OCI-LY1 (cell line): ENCODE results near the gene C1QTNF9.

Experiments
- H2AFZ ChIP-seq: fragments of 200-600 bp; sonication (generic), shearing (Covaris generic); 2 replicates; pipeline ENCODE4 v1.6.0; 2014; ENCODE audit warnings: antibody characterized with exemption, mild to moderate bottlenecking, low read length
- H3F3A ChIP-seq: fragments of 200-600 bp; sonication (generic), shearing (Covaris generic); 2 replicates; pipeline ENCODE4 v1.6.0; 2014; ENCODE audit warnings: mild to moderate bottlenecking, antibody characterized with exemption, low read length, moderate library complexity; ENCODE audit not compliant: insufficient read depth
- H3K27ac ChIP-seq: fragments of 200-600 bp; sonication (generic); 2 replicates; pipeline ENCODE4 v1.5.1; 2014; ENCODE audit warnings: low read length, mixed run types, mild to moderate bottlenecking, low read depth; ENCODE audit not compliant: poor library complexity, severe bottlenecking
- H3K27me3 ChIP-seq: fragments of 200-600 bp; sonication (generic); 2 replicates; pipeline ENCODE4 v1.6.0; 2014; ENCODE audit warnings: antibody characterized with exemption, mild to moderate bottlenecking, low read length, moderate library complexity; ENCODE audit not compliant: insufficient read depth
- H3K36me3 ChIP-seq: fragments of 200-600 bp; sonication (generic); 2 replicates; pipeline ENCODE4 v1.6.1; 2014; ENCODE audit warnings: mild to moderate bottlenecking, antibody characterized with exemption, low read length, moderate library complexity, mixed read lengths; ENCODE audit not compliant: insufficient read depth
- H3K4me1 ChIP-seq: fragments of 200-600 bp; sonication (generic); 2 replicates; pipeline ENCODE4 v1.5.1; 2014; ENCODE audit warnings: mild to moderate bottlenecking, low read length, moderate library complexity; ENCODE audit not compliant: insufficient read depth, severe bottlenecking
- H3K4me2 ChIP-seq: fragments of 200-600 bp; sonication (generic), shearing (Covaris generic); 2 replicates; pipeline ENCODE4 v1.6.1; 2014; ENCODE audit warnings: low read length
- H3K4me3 ChIP-seq: fragments of 200-600 bp; sonication (generic); 2 replicates; pipeline ENCODE4 v1.5.1; 2014; ENCODE audit warnings: low read length, low read depth, mild to moderate bottlenecking, mixed read lengths; ENCODE audit not compliant: poor library complexity, severe bottlenecking
- H3K79me2 ChIP-seq: fragments of 200-600 bp; shearing (Covaris generic); 2 replicates; pipeline ENCODE4 v1.6.1; 2016; ENCODE audit warnings: mixed run types, low read length, mixed read lengths; ENCODE audit not compliant: insufficient read depth
- H3K9ac ChIP-seq: fragments of 200-600 bp; sonication (generic), shearing (Covaris generic); 2 replicates; pipeline ENCODE4 v1.6.1; 2014; ENCODE audit warnings: mild to moderate bottlenecking, low read length, mixed read lengths
- H3K9me2 ChIP-seq: fragments of 200-600 bp; sonication (generic), shearing (Covaris generic); 2 replicates; pipeline ENCODE4 v1.6.1; 2014; ENCODE audit warnings: low read depth, mild to moderate bottlenecking, low read length, mixed read lengths
- H3K9me3 ChIP-seq: fragments of 200-600 bp; shearing (Covaris generic); 2 replicates; pipeline ENCODE4 v1.6.1; 2014; ENCODE audit warnings: low read length, mixed read lengths
- H4K20me1 ChIP-seq: fragments of 200-600 bp; sonication (generic), shearing (Covaris generic); 2 replicates; pipeline ENCODE4 v1.6.0; 2016; ENCODE audit warnings: mild to moderate bottlenecking, low read length; ENCODE audit not compliant: insufficient read depth
- CTCF ChIP-seq: fragments of 200-600 bp; sonication (generic), shearing (Covaris generic); IDR thresholded peaks from 2 replicates; pipeline ENCODE4 v1.5.1; 2017; ENCODE audit warnings: mild to moderate bottlenecking, antibody characterized with exemption, low read length, moderate library complexity, mixed read lengths
- EZH2 ChIP-seq: fragments of 200-600 bp; sonication (generic), shearing (Covaris generic); IDR thresholded peaks from 2 replicates; pipeline ENCODE4 v1.8.0; 2017; ENCODE audit warnings: borderline replicate concordance, mixed run types, mild to moderate bottlenecking, antibody characterized with exemption, low read length, moderate library complexity, mixed read lengths

C1QTNF9 gene

GRCh38 chr13:24276861-24277260, 32.5 kb upstream of the C1QTNF9 start:
- no peak for TF ChIP-seq CTCF
- no peak for TF ChIP-seq EZH2
- no peak overlapping the region for H3K27ac ChIP-seq

GRCh38 chr13:24277761-24278160, 31.6 kb upstream of the C1QTNF9 start:
- no peaks in the 10 kb centered on the region for H3K4me1 ChIP-seq
- no peaks in the 10 kb centered on the region for H3F3A ChIP-seq
- no peaks in the 10 kb centered on the region for H4K20me1 ChIP-seq
- H3K9ac ChIP-seq, result no peak overlapping the region
- H3K9me2 ChIP-seq, result no peaks in the 10 kb centered on the region
- H3K4me3 ChIP-seq, result no peak overlapping the region
- no peaks in the 10 kb centered on the region for H3K27me3 ChIP-seq
- H3K9me3 ChIP-seq, result no peaks in the 10 kb centered on the region
- no peak for TF ChIP-seq CTCF
- TF ChIP-seq EZH2, result no peak
- H3K4me2 ChIP-seq, result no peak overlapping the region
- no peak overlapping the region for H2AFZ ChIP-seq
- no peak overlapping the region for H3K27ac ChIP-seq
- no peaks in the 10 kb centered on the region for H3K36me3 ChIP-seq
- H3K79me2 ChIP-seq, result no peaks in the 10 kb centered on the region

More at GRCh38 chr13:24276861-24277260, 32.5 kb upstream of the C1QTNF9 start:
- Histone ChIP-seq H3K4me1 (no peaks in the 10 kb centered on the region), H3K4me3 (no peak overlapping the region), H3K79me2 (no peaks in the 10 kb centered on the region), H3K27me3 (no peaks in the 10 kb centered on the region), H3K36me3 (no peaks in the 10 kb centered on the region), H3K9ac (no peak overlapping the region), H2AFZ (no peak overlapping the region), H3K9me3 (no peaks in the 10 kb centered on the region), H3K9me2 (no peaks in the 10 kb centered on the region), H4K20me1 (no peaks in the 10 kb centered on the region), H3F3A (no peaks in the 10 kb centered on the region), H3K4me2 (no peak overlapping the region)

GRCh38 chr13:24279327-24280110, 29.9 kb upstream of the C1QTNF9 start:
- Histone ChIP-seq H3K27me3 (no peaks in the 10 kb centered on the region), H3K4me2 (no peak overlapping the region), H3K79me2 (no peaks in the 10 kb centered on the region), H3K9me2 (no peaks in the 10 kb centered on the region), H3K27ac (no peak overlapping the region), H3K9ac (no peak overlapping the region), H4K20me1 (no peaks in the 10 kb centered on the region), H2AFZ (no peak overlapping the region), H3K4me1 (no peaks in the 10 kb centered on the region), H3K4me3 (no peak overlapping the region), H3F3A (no peaks in the 10 kb centered on the region), H3K9me3 (no peaks in the 10 kb centered on the region), H3K36me3 (no peaks in the 10 kb centered on the region)
- no peak for TF ChIP-seq CTCF
- no peak for TF ChIP-seq EZH2
